Measurements from ENCODE around the gene NEK5.
A peak's percentile ranks its signal among the peaks of the same experiment; 100 is the strongest.

Gene NEK5

DNA sequence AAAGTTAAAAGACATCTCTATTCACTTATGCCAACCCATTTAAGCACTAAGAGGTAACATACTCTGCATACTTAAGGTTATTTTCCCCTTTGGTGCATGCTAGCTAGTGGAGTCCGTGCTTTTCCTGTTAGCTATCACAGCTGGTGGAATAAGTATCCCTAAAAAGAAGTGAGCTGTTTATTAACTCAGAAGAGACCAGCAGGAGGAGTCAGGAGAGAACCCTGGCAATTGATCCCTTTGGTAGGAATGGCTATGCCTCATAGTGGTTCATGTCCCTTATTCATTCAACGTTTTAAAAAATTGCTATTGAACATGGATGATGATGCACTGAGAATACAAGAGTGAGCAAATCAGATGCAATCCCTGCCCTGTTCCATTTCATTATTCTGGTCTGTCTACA lies 12.4 kb upstream of the NEK5 start:
- no peaks in the 10 kb centered on the region for H3K9me3 ChIP-seq (ENCODE audit: control insufficient read depth in 1 of 2, low read length in 2 of 2)
- no peak overlapping the region for H3K27ac ChIP-seq (ENCODE audit: low read depth, low read length)
- no peak overlapping the region for H3K9ac ChIP-seq (ENCODE audit: low read depth in 1 of 2, low read length in 2 of 2)
- no peaks in the 10 kb centered on the region for H3K27me3 ChIP-seq (ENCODE audit: control insufficient read depth in 1 of 2, insufficient read depth in 2 of 2, low read length in 2 of 2)
- peaks cover 6 to 49% of the 10 kb centered on the region in 2 donors for H3K36me3 ChIP-seq (ENCODE audit: control insufficient read depth in 1 of 2, insufficient read depth in 2 of 2, low read length in 2 of 2)
- no peak overlapping the region for H3K4me3 ChIP-seq (ENCODE audit: low read depth in 1 of 2, low read length in 2 of 2)
- no peaks in the 10 kb centered on the region for H3K4me1 ChIP-seq (ENCODE audit: control insufficient read depth in 1 of 2, insufficient read depth in 2 of 2, low read length in 2 of 2)

- H3K4me3 ChIP-seq (ENCODE audit: low read depth in 1 of 2, low read length in 2 of 2): no peak overlapping the region
- H3K9ac ChIP-seq (ENCODE audit: low read depth in 1 of 2, low read length in 2 of 2): no peak overlapping the region
- no peak overlapping the region for H3K27ac ChIP-seq (ENCODE audit: low read depth, low read length)
- no peaks in the 10 kb centered on the region for H3K27me3 ChIP-seq (ENCODE audit: control insufficient read depth in 1 of 2, insufficient read depth in 2 of 2, low read length in 2 of 2)
- no peaks in the 10 kb centered on the region for H3K9me3 ChIP-seq (ENCODE audit: control insufficient read depth in 1 of 2, low read length in 2 of 2)
- H3K4me1 ChIP-seq (ENCODE audit: control insufficient read depth in 1 of 2, insufficient read depth in 2 of 2, low read length in 2 of 2): no peaks in the 10 kb centered on the region
- peaks cover 6 to 67% of the 10 kb centered on the region in 2 donors for H3K36me3 ChIP-seq (ENCODE audit: control insufficient read depth in 1 of 2, insufficient read depth in 2 of 2, low read length in 2 of 2)
Observed at GRCh38 chr13:52137489-52137888, 8.6 kb upstream of the NEK5 start.

- H3K27ac ChIP-seq (ENCODE audit: low read depth, low read length): no peak overlapping the region
- H3K4me1 ChIP-seq (ENCODE audit: control insufficient read depth in 1 of 2, insufficient read depth in 2 of 2, low read length in 2 of 2): no peaks in the 10 kb centered on the region
- H3K4me3 ChIP-seq (ENCODE audit: low read depth in 1 of 2, low read length in 2 of 2): no peak overlapping the region
- no peaks in the 10 kb centered on the region for H3K9me3 ChIP-seq (ENCODE audit: control insufficient read depth in 1 of 2, low read length in 2 of 2)
- H3K36me3 ChIP-seq (ENCODE audit: control insufficient read depth in 1 of 2, insufficient read depth in 2 of 2, low read length in 2 of 2): peaks cover 11 to 74% of the 10 kb centered on the region in 2 donors
- H3K27me3 ChIP-seq (ENCODE audit: control insufficient read depth in 1 of 2, insufficient read depth in 2 of 2, low read length in 2 of 2): no peaks in the 10 kb centered on the region
- H3K9ac ChIP-seq (ENCODE audit: low read depth in 1 of 2, low read length in 2 of 2): no peak overlapping the region
Observed at GRCh38 chr13:52136763-52137162, 7.9 kb upstream of the NEK5 start.

- no peaks in the 10 kb centered on the region for H3K27me3 ChIP-seq (ENCODE audit: control insufficient read depth in 1 of 2, insufficient read depth in 2 of 2, low read length in 2 of 2)
- H3K4me3 ChIP-seq (ENCODE audit: low read depth in 1 of 2, low read length in 2 of 2): no peak overlapping the region
- no peak overlapping the region for H3K27ac ChIP-seq (ENCODE audit: low read depth, low read length)
- no peak overlapping the region for H3K9ac ChIP-seq (ENCODE audit: low read depth in 1 of 2, low read length in 2 of 2)
- H3K4me1 ChIP-seq (ENCODE audit: control insufficient read depth in 1 of 2, insufficient read depth in 2 of 2, low read length in 2 of 2): peaks cover 10 to 13% of the 10 kb centered on the region in 2 donors
- H3K36me3 ChIP-seq (ENCODE audit: control insufficient read depth in 1 of 2, insufficient read depth in 2 of 2, low read length in 2 of 2): peaks cover 6 to 42% of the 10 kb centered on the region in 2 donors
- no peaks in the 10 kb centered on the region for H3K9me3 ChIP-seq (ENCODE audit: control insufficient read depth in 1 of 2, low read length in 2 of 2)
Observed at GRCh38 chr13:52130641-52131040, 1.8 kb upstream of the NEK5 start.

DNA sequence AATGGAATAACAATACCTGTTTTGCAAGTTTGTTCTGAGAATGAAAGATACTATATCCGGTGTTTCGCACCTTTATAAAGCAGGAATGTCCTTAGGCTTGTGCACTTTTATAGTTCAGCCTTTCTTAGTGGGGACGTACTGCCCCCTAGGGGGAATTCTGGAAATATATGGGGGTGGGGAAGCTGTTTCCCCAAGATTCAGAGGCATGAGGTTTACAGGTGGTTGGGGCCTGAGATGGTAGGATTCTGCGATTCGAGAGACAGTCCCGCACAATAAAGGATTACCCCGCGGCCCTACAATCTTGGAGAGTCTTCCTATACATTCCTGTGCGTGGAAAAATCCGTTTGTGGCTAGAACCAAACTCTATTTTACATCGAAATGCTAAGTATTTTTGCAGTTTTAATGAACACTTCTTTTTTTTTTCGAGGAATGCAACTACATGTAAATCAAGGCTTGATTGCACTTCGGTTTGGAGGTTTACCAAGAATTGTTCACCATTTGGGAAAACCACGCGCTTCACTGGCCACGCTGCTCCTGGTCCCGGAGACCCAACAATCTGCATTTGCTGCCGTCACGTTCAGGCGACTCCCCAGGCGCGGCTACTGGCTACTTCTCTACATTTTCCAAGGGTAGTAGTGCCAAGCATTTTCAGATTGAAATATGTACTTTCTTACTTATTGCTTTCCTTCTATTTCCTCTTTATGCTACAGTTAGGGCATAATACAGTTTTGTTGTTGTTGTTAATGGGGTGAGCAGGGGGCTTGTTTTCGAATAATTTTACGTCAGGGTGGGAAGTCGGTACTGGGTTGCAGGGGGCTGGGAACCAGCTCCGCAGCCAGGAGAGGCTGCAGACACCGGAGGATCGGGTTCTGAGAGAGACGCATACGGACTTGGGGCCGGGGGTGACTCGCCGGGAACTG lies 830 bp downstream of the NEK5 start:
- Histone ChIP-seq H3K4me1 (ENCODE audit: control insufficient read depth in 1 of 2, insufficient read depth in 2 of 2, low read length in 2 of 2) (peaks cover 10 to 13% of the 10 kb centered on the region in 2 donors), H3K4me3 (ENCODE audit: low read depth in 1 of 2, low read length in 2 of 2) (peak overlapping the region; percentile 57 to 75), H3K27ac (ENCODE audit: low read depth, low read length) (no peak overlapping the region), H3K36me3 (ENCODE audit: control insufficient read depth in 1 of 2, insufficient read depth in 2 of 2, low read length in 2 of 2) (peaks cover 6 to 22% of the 10 kb centered on the region in 2 donors), H3K9me3 (ENCODE audit: control insufficient read depth in 1 of 2, low read length in 2 of 2) (no peaks in the 10 kb centered on the region), H3K27me3 (ENCODE audit: control insufficient read depth in 1 of 2, insufficient read depth in 2 of 2, low read length in 2 of 2) (no peaks in the 10 kb centered on the region), H3K9ac (ENCODE audit: low read depth in 1 of 2, low read length in 2 of 2) (peak overlapping the region; percentile 1 to 57)

GRCh38 chr13:52127378-52127777 lies 1.5 kb downstream of the NEK5 start:
- H3K4me1 ChIP-seq (ENCODE audit: control insufficient read depth in 1 of 2, insufficient read depth in 2 of 2, low read length in 2 of 2): peaks cover 10 to 13% of the 10 kb centered on the region in 2 donors
- H3K9me3 ChIP-seq (ENCODE audit: control insufficient read depth in 1 of 2, low read length in 2 of 2): no peaks in the 10 kb centered on the region
- H3K27ac ChIP-seq (ENCODE audit: low read depth, low read length): no peak overlapping the region
- H3K27me3 ChIP-seq (ENCODE audit: control insufficient read depth in 1 of 2, insufficient read depth in 2 of 2, low read length in 2 of 2): no peaks in the 10 kb centered on the region
- peak overlapping the region in 1 of 2 donors; percentile 75 for H3K4me3 ChIP-seq (ENCODE audit: low read depth in 1 of 2, low read length in 2 of 2)
- H3K9ac ChIP-seq (ENCODE audit: low read depth in 1 of 2, low read length in 2 of 2): no peak overlapping the region
- peaks cover 6 to 16% of the 10 kb centered on the region in 2 donors for H3K36me3 ChIP-seq (ENCODE audit: control insufficient read depth in 1 of 2, insufficient read depth in 2 of 2, low read length in 2 of 2)

DNA sequence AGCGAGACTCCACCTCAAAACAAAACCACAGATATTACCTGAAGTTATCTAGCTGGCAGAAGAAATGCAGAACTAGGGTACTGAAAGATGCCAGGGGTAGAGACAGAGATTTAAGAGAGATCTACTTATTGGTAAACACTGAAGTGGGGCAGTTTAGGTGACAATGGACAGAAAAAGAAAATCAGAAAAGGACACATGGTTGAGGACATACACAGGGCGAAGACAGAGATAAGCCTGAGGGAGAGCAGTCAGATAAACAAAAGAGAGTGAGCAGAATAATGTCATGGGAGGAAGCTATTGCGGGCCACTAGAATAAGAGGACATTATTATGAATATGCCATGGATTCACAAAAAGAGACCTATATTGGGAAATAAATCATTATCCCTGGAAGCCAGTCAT lies 3.3 kb downstream of the NEK5 start:
- no peaks in the 10 kb centered on the region for H3K27me3 ChIP-seq (ENCODE audit: control insufficient read depth in 1 of 2, insufficient read depth in 2 of 2, low read length in 2 of 2)
- no peak overlapping the region for H3K27ac ChIP-seq (ENCODE audit: low read depth, low read length)
- H3K4me3 ChIP-seq (ENCODE audit: low read depth in 1 of 2, low read length in 2 of 2): no peak overlapping the region
- peaks cover 10 to 13% of the 10 kb centered on the region in 2 donors for H3K4me1 ChIP-seq (ENCODE audit: control insufficient read depth in 1 of 2, insufficient read depth in 2 of 2, low read length in 2 of 2)
- no peaks in the 10 kb centered on the region for H3K9me3 ChIP-seq (ENCODE audit: control insufficient read depth in 1 of 2, low read length in 2 of 2)
- no peak overlapping the region for H3K9ac ChIP-seq (ENCODE audit: low read depth in 1 of 2, low read length in 2 of 2)
- no peaks in the 10 kb centered on the region for H3K36me3 ChIP-seq (ENCODE audit: control insufficient read depth in 1 of 2, insufficient read depth in 2 of 2, low read length in 2 of 2)

DNA sequence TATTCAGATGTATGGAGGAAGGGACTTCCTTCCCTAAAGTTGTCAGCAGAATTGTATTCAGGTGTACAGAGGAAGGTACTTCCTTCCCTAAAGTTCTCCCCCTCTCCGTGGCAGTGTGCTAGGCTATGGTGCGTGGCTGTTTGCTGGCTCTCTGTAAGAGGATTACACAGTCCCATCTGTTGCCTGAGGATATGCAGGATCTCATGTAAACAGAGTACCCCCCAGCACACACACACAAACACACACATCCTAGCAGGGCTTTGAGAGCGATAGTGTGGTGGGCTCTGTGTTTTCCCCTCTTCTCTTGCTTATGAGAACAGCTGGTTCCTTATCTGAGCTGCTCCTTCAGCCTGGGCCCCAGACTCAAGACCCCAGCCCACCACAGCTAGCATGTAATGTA lies 10.3 kb downstream of the NEK5 start:
- Histone ChIP-seq H3K4me1 (ENCODE audit: control insufficient read depth in 1 of 2, insufficient read depth in 2 of 2, low read length in 2 of 2) (no peaks in the 10 kb centered on the region), H3K27ac (ENCODE audit: low read depth, low read length) (no peak overlapping the region), H3K27me3 (ENCODE audit: control insufficient read depth in 1 of 2, insufficient read depth in 2 of 2, low read length in 2 of 2) (no peaks in the 10 kb centered on the region)

DNA sequence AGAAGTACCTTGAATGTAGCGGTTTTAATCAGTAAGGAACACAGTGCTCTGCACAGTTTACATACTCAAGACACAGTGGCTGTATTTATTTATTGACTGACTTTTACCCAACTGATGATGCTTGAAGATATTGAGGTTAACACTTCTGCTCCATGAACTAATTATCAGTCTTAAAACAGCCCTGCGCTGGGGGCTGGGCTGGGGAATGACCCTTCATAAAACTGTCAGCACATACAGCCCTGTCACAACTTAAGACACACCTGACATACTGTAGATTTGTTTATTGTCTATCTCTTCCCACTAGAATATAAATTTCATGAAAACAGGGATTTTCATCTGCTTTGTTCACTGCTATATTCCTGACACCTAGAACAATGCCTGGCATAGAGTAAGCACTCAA lies 10.8 kb downstream of the NEK5 start:
- Histone ChIP-seq H3K9ac (ENCODE audit: low read depth in 1 of 2, low read length in 2 of 2) (no peak overlapping the region), H3K27ac (ENCODE audit: low read depth, low read length) (no peak overlapping the region), H3K4me1 (ENCODE audit: control insufficient read depth in 1 of 2, insufficient read depth in 2 of 2, low read length in 2 of 2) (no peaks in the 10 kb centered on the region), H3K9me3 (ENCODE audit: control insufficient read depth in 1 of 2, low read length in 2 of 2) (no peaks in the 10 kb centered on the region), H3K36me3 (ENCODE audit: control insufficient read depth in 1 of 2, insufficient read depth in 2 of 2, low read length in 2 of 2) (no peaks in the 10 kb centered on the region), H3K27me3 (ENCODE audit: control insufficient read depth in 1 of 2, insufficient read depth in 2 of 2, low read length in 2 of 2) (no peaks in the 10 kb centered on the region), H3K4me3 (ENCODE audit: low read depth in 1 of 2, low read length in 2 of 2) (no peak overlapping the region)

More for the DNA sequence above, 10.3 kb downstream of the NEK5 start:
- Histone ChIP-seq H3K9ac (ENCODE audit: low read depth in 1 of 2, low read length in 2 of 2) (no peak overlapping the region), H3K4me3 (ENCODE audit: low read depth in 1 of 2, low read length in 2 of 2) (no peak overlapping the region), H3K9me3 (ENCODE audit: control insufficient read depth in 1 of 2, low read length in 2 of 2) (no peaks in the 10 kb centered on the region), H3K36me3 (ENCODE audit: control insufficient read depth in 1 of 2, insufficient read depth in 2 of 2, low read length in 2 of 2) (no peaks in the 10 kb centered on the region)

DNA sequence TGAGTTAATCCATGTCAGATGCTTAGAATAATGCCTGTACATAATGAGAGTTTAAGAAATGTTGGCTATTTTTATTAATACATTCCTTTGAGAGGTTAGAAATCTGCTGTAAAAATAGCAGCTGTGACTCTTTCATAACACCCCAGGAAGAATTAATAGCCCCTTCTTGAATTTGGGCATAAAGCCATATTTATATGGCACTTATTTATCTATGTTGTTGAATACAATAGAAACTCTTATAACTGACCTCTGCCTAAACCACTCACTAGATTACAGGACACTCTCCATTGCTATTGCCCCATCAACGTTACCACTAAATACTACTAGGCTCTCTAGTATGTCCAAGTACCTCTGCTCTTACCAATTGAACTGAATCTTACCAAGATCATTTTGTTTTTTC lies 16.3 kb downstream of the NEK5 start:
- H3K36me3 ChIP-seq (ENCODE audit: control insufficient read depth in 1 of 2, insufficient read depth in 2 of 2, low read length in 2 of 2): no peaks in the 10 kb centered on the region
- no peaks in the 10 kb centered on the region for H3K9me3 ChIP-seq (ENCODE audit: control insufficient read depth in 1 of 2, low read length in 2 of 2)
- H3K27ac ChIP-seq (ENCODE audit: low read depth, low read length): no peak overlapping the region
- H3K4me3 ChIP-seq (ENCODE audit: low read depth in 1 of 2, low read length in 2 of 2): no peak overlapping the region
- H3K27me3 ChIP-seq (ENCODE audit: control insufficient read depth in 1 of 2, insufficient read depth in 2 of 2, low read length in 2 of 2): no peaks in the 10 kb centered on the region
- H3K4me1 ChIP-seq (ENCODE audit: control insufficient read depth in 1 of 2, insufficient read depth in 2 of 2, low read length in 2 of 2): peaks cover 5 to 8% of the 10 kb centered on the region in 2 donors
- no peak overlapping the region for H3K9ac ChIP-seq (ENCODE audit: low read depth in 1 of 2, low read length in 2 of 2)
